ENCODE results near the gene REST. TPM values are rescaled to one million over a fixed set of nuclear protein-coding genes. Genes with fewer than 3 reads are reported as not detected.

REST gene
- 98.1 and 98.7 TPM in 2 replicates for total RNA-seq (2021)
- long read RNA-seq, full-length matches to known transcripts = 54 of 107 reads
- long read RNA-seq, partial matches to known transcripts = 16 of 107 reads
- long read RNA-seq, other reads (novel, unspliced or antisense) = 37 of 107 reads

- peak within 1 kb of the TSS; percentile 70 to 83 for H3K4me3 Mint-ChIP-seq
- no peaks in the 10 kb centered on the region for H4K20me1 ChIP-seq (ENCODE audit: control insufficient read depth, insufficient read depth, insufficient read length)
- no peak within 1 kb of the TSS for H2AK5ac ChIP-seq (ENCODE audit: insufficient read length, low read length)
- H3K4me1 Mint-ChIP-seq = peaks cover 36 to 53% of the 10 kb centered on the region in 2 experiments
- H3K4ac ChIP-seq (ENCODE audit: low read depth, low read length) = no peak within 1 kb of the TSS
- no peak for TF ChIP-seq CTCF (conservative IDR thresholded peaks at IDR 0.05)
- no peak within 1 kb of the TSS for H3K27ac ChIP-seq (ENCODE audit: insufficient read length, low read depth, low read length)
- peak within 1 kb of the TSS; percentile 79 for H3K18ac ChIP-seq (ENCODE audit: insufficient read length, low read depth, low read length)
- H4K8ac ChIP-seq (replicated peaks; ENCODE audit: insufficient read length, low read depth, low read length) = no peak within 1 kb of the TSS
- H3K4me2 ChIP-seq (ENCODE audit: insufficient read depth, insufficient read length, low read length) = peak within 1 kb of the TSS; percentile 88
- peaks cover 39% of the 10 kb centered on the region for H3K27me3 Mint-ChIP-seq (ENCODE audit: low read depth)
- H2AFZ ChIP-seq (ENCODE audit: low read length) = no peak within 1 kb of the TSS
- peak; percentile 97 for DNase-seq
- peaks cover 6% of the 10 kb centered on the region; the same call in 1 of the 2 replicates for H3K4me1 ChIP-seq (ENCODE audit: insufficient read depth, low read length)
- no peak within 1 kb of the TSS for H3K56ac ChIP-seq (ENCODE audit: insufficient read length, low read depth, low read length)
- no peak within 1 kb of the TSS for H4K5ac ChIP-seq (ENCODE audit: insufficient read length, low read depth, low read length)
- H3K9ac ChIP-seq (ENCODE audit: extremely low read depth, insufficient read length, low read length) = peak within 1 kb of the TSS; percentile 78
- H4K91ac ChIP-seq (ENCODE audit: insufficient read length, low read depth, low read length) = no peak within 1 kb of the TSS
- peak within 1 kb of the TSS; percentile 57 to 95 (median 93) for H3K27ac Mint-ChIP-seq
- no peak within 1 kb of the TSS for H2BK120ac ChIP-seq (ENCODE audit: low read depth, low read length, poor library complexity, severe bottlenecking)
- H2BK12ac ChIP-seq (ENCODE audit: insufficient read length, low read depth, low read length) = no peak within 1 kb of the TSS
- no CpG with 5 or more reads among the region's 74 CpGs for WGBS (ENCODE audit: extremely low coverage, insufficient read length, low lambda C conversion rate)
- H3K14ac ChIP-seq (ENCODE audit: insufficient read depth, low read length) = peak within 1 kb of the TSS; percentile 79; the same call in 1 of the 2 replicates
- H3T11ph ChIP-seq (ENCODE audit: low read length) = no peak within 1 kb of the TSS
- no peak within 1 kb of the TSS for H2BK20ac ChIP-seq (ENCODE audit: low read depth, low read length, poor library complexity, severe bottlenecking)
- no peak within 1 kb of the TSS for H3K23ac ChIP-seq (ENCODE audit: insufficient read length, low read depth, low read length)
- H3K27me3 ChIP-seq (ENCODE audit: insufficient read depth, low read length) = no peaks in the 10 kb centered on the region; the same call in 1 of the 2 replicates
- H3K9me3 ChIP-seq (ENCODE audit: control insufficient read depth, low read depth, low read length) = no peaks in the 10 kb centered on the region
- peaks cover 15% of the 10 kb centered on the region; the same call in 1 of the 2 replicates for H3K79me2 ChIP-seq (ENCODE audit: insufficient read depth, low read length)
- H3K36me3 Mint-ChIP-seq (ENCODE audit: insufficient read depth in 1 of 3, low read depth in 3 of 3) = peaks cover 11 to 19% (median 14%) of the 10 kb centered on the region in 3 experiments
- H2BK15ac ChIP-seq (ENCODE audit: low read depth, low read length) = no peak within 1 kb of the TSS
- no peak within 1 kb of the TSS for H2BK5ac ChIP-seq (ENCODE audit: insufficient read length, low read length)
- peaks cover 0 to 2% of the 10 kb centered on the region in 2 experiments; a peak in 2 of 5 replicates for H3K9me3 Mint-ChIP-seq
- peaks cover 16% of the 10 kb centered on the region for H3K23me2 ChIP-seq (ENCODE audit: insufficient read length, low read depth, low read length, poor library complexity, severe bottlenecking)
- H3K79me1 ChIP-seq (ENCODE audit: insufficient read depth, low read depth, low read length, poor library complexity, severe bottlenecking) = no peaks in the 10 kb centered on the region
Measured at GRCh38 chr4:56907489-56908205, at the start of gene REST. Gene REST, plus strand, starts transcription at chr4:56907900. Its CDS starts 2,739 bp downstream, at chr4:56910639.

All from H9 (cell line).